NCI-H2029 (cell line): ENCODE data around the gene DEFB129.
"Not testable (repeated sequence)": the region's sequence is repeated elsewhere in the genome, so short reads cannot be mapped to it uniquely, and the experiment has no call there.

Source experiments
- DNase-seq: peaks from one replicate; lab custom pipeline; 2025; lab: John Stamatoyannopoulos, UW

DEFB129 gene

GRCh38 chr20:253447-253846, 26.4 kb downstream of the DEFB129 start:
- DNase-seq, result not testable (repeated sequence)

- DNase-seq, result no peak
Observed at GRCh38 chr20:257419-257818, 30.4 kb downstream of the DEFB129 start, which contains the start of gene DEFB132. TSS of gene DEFB132 (plus strand) at chr20:257724. CDS start at chr20:257779, 55 bp downstream.

DNA sequence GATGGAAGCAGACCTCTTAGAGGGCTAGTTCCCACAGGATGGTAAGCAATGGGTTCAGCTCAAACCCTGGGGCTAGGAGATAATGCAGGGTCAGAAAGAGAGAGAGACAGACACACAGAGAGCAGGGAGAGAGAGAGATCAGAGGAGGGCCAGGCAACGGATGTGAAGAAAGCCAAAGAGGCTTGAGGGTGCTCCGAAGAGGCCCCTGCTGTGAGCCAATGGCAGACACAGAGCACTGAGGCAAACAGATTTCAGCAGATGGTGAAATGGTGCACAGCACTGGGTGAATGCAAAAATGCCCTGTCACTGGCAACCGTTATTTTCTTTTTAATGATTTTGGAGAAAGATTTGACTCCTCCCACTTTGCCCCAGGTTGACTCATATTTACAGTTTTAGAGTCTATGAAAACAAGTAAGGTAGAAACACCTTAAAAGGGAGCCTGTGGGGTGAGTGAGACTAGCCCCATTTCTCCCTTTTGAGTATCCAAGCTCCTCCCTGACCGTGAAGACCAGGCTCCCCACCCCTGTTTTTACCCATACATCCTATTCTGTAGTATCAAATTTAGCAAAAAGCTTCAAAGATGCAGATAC, 31.3 kb downstream of the DEFB129 start:
- no peak for DNase-seq

DNA sequence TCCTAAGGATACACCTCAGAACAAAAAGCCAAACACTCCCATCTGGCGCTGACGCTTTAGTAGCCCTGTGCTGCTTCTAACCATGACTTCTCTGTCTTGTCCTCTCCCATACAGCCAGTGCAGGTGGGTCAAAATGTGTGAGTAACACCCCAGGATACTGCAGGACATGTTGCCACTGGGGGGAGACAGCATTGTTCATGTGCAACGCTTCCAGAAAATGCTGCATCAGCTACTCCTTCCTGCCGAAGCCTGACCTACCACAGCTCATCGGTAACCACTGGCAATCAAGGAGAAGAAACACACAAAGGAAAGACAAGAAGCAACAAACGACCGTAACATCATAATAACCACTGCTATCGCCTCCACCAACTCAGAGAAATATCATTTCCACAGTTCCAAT, 31.9 kb downstream of the DEFB129 start:
- no peak for DNase-seq

DNA sequence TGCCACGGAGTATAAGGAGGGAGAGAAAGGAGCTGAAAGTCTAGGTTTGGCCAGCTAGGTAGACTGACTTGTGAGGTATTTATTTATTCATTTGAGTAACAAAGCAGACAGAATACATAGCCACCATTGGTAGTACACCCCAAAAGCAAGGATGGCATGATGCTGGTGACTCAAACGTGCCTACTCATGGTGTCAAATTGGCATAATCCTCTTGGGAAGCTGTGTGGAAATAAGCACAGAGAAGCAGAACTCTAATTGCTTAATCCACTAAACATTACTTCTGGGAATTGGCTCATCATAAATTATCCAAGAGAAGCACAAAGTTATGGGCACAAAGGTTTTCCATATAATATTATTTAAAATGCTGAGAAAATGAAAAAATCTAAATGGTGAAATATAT, 32.9 kb downstream of the DEFB129 start:
- no peak for DNase-seq

DNA sequence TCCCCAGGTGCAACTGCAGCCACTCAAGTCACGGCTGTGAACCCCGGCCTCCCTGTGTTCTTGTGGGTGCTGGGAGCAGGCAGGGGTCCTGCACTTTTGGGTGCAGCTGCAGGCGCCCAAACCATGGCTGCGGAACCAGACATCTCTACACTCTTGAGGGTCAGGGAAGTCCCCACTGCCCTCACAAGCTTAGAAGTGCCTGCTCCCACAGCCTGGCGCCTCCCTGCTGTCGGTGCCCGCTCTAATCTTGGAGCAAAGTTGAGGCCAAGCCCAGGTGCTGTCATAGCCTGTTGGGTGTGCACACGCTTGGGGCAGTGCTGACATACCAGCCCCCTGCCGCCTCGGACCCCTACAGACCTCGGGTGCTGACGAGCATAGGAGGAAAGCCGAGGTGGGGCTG, 36.6 kb downstream of the DEFB129 start:
- no peak for DNase-seq

DNA sequence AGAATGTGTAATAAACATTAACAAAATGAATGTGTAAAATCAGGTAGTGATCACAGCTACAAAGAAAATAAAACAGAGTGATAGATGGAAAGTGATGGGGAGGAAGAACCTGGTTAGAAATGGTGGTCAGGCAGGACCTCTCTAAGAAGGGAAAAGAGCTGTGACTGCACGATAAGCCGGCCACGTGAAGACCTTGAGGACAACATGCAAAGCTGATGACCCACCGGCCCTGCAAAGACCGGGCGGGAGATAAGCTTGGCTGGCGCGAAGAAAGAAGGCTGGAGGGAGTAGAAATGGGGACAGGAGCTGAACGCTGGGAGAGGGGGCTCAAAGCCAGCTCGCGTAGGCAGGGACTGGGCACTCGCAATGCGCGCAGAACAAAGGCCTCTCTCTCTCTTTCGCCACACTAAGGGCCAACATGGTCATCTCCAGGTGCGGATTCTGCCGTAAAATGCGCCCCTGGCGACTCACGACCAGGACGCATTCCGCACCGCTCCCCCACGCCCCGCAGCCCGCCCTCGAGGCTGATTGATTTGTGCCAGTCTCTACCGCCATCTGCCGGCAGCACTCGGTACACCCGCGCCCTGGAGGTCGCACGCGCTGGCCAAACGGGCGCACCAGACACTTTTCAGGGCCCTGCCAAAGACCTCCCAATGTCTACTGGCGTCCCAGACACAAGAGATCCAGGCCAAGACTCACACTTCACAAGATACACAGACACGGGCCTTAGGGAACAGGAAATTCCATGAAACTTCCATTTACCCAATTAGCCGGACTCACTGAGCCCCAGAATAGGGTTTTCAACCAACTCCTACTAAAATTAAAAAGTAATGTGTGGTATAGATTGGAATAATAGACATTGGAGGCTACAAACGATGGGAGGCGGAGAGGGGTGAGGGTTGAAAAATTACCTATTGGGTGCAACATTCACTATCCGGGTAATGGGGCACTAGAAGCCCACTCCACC, 39.8 kb downstream of the DEFB129 start:
- peak; percentile 81 for DNase-seq

- DNase-seq, result no peak
Observed at GRCh38 chr20:270517-270916, 43.5 kb downstream of the DEFB129 start.

GRCh38 chr20:271069-271468, 44.0 kb downstream of the DEFB129 start:
- DNase-seq, result no peak

GRCh38 chr20:271528-271927, 44.5 kb downstream of the DEFB129 start:
- DNase-seq, result no peak

- no peak for DNase-seq
Observed at GRCh38 chr20:272718-273117, 45.7 kb downstream of the DEFB129 start.

- DNase-seq, result no peak
Observed at GRCh38 chr20:273884-274283, 46.8 kb downstream of the DEFB129 start.

DNA sequence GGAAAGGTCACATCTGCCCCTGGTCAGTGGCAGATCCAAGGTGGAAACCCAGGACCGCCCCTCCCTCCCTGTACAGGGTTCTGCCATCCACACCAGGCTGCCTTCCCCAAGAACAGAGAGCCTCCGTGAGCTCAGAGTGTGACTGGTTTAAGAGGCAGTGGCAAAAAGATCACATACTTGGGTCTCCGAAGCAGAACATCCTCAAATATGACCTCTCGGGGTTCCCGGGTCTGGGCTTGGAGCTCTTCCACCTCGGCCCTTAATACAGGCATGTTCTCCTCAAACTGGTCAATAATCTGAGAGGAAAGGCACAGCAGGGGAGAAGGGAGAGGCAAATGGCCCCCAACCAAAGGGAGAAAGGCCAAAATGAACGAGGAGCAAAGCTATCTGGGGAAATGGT, 48.7 kb downstream of the DEFB129 start:
- DNase-seq, result no peak

DNA sequence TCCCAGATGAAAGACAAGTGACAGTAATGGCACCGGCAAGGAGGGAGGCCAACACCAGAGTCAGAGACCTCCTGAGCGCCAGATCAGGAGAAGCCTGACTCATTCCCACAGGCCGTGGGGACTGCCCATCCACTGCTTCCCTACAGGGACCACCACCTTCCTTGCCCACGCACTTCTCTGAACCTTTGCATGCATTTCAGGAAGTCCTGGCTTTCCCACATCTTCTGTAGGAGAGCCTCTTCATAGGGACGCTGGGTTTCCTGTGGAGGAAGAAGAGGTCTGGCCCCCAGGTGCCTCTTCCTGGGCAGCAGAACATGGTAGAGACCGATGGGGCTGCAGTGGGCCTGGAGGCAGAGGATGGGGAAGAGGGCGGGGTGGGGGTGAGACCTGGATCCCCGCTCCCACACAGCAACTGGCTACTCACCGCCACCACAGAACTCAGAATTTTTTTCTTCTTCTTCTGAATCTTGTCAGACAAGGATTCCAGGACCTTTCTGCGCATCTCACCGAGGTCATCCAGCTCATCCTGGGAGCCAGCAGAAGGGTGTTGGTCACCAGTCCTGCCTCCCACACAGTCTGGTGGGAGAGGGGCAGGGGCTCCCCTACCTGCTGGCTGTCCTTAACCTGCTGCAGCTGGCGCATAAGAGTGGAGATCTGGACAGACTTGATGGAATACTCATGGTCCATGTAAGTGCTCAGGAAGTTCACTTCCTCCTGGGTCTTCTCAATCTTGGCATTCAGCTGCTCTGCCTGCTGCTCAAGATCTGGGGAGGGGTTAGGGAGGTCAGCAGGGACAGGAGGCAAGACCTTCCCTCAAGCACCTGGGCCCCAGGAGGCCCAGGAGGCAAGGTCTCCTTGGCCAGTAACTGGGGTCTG, 49.8 kb downstream of the DEFB129 start:
- DNase-seq, result no peak

DNA sequence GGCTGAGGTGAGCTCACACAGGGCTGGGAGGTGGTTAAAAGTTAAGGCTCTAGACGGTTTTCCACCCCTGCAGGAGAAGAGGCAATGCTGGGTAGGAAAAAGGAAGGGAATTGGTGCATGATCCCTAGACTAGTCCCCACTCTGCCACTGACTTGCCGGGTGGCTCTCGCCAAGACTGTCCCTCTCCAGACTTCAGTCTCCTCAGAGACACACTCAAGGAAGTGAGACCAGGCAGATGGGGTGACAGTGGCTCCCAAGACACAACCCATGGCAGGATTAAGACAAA, 50.4 kb downstream of the DEFB129 start:
- DNase-seq, result no peak

DNA sequence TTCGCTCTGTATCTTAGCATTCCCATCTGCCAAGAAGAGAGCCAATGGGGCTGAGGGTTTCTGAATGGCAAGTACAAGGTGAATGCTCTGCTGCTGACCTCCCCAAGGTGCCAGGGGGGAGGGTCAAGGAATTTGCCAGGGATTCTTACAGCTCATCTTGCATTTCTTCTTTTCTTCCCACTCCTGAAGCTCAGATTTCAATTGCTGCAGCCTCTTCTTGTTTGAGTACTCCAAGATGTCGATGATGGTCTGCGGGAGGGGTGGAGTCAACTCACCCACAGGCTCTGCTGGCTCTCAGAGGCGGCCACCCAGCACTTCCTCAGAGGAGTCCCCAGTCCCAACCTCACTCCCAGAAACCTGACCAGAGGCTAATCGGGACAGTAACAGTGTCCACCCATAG, 51.1 kb downstream of the DEFB129 start:
- DNase-seq, result no peak

GRCh38 chr20:278607-279571, 51.8 kb downstream of the DEFB129 start:
- no peak for DNase-seq
